ENCODE results near the gene SERPINA5.

The SERPINA5 gene

GRCh38 chr14:94555991-94556390 is 25.2 kb upstream of the SERPINA5 start:
- no peak for DNase-seq

GRCh38 chr14:94557327-94557726 is 23.9 kb upstream of the SERPINA5 start:
- no peak for DNase-seq

- no peak for DNase-seq
These were observed 22.4 kb upstream of the SERPINA5 start for GRCh38 chr14:94558842-94559241.

GRCh38 chr14:94559638-94560290 is 21.5 kb upstream of the SERPINA5 start:
- DNase-seq, result no peak

DNA sequence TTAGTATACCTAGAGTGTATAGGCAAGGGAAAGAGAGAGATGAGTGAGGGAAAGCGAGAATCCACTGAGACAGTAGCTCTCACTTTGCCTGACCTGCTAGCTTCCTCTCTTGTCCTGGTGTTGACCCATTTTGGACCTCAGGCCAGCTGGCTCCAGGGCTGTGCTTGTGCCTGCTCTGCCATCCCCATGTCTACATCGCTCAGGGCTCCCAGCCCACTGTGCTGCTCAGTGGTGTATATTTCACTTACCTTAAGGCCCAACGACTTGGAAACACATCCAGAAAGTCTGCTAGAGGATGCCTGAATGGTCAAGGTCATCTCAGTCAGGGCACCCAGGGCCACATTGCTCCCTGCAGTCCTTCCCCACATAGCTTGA is 20.9 kb upstream of the SERPINA5 start:
- no peak for DNase-seq

GRCh38 chr14:94560751-94561655 is 20.2 kb upstream of the SERPINA5 start, which contains the start of gene SERPINA4:
SERPINA4 (plus strand) TSS chr14:94561442; CDS start chr14:94563483, 2,041 bp downstream.
- DNase-seq, result no peak

- no peak for DNase-seq
These were observed 19.6 kb upstream of the SERPINA5 start for GRCh38 chr14:94561656-94562010.

GRCh38 chr14:94562022-94562421 is 19.2 kb upstream of the SERPINA5 start:
- DNase-seq, result no peak

DNA sequence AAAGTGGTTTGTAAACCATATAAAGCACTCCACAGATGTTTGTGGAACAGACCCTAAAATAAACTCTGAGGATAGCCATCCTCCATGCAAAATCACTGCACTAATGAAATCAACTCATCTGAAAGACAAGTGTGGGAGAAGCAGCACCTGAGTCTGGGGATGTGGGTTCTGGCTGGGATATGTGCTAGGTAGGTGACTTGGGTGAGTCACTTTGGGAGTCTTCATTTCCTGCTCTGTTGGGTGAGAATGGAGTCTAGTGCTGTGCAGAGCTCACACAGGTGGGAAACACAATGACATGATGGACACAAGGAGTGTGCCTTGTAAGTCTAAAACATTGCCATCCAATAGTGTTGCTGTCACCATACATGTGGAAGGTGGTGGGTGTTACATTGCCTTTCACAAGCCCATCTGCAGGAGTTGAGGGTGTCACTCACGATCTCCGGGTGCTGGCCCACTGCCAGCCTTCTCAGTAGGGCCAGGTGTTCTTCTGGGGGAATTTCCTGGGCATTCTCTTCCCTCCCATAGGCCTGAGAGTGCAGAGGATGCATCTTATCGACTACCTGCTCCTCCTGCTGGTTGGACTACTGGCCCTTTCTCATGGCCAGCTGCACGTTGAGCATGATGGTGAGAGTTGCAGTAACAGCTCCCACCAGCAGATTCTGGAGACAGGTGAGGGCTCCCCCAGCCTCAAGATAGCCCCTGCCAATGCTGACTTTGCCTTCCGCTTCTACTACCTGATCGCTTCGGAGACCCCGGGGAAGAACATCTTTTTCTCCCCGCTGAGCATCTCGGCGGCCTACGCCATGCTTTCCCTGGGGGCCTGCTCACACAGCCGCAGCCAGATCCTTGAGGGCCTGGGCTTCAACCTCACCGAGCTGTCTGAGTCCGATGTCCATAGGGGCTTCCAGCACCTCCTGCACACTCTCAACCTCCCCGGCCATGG is 18.0 kb upstream of the SERPINA5 start:
- DNase-seq, result no peak

DNA sequence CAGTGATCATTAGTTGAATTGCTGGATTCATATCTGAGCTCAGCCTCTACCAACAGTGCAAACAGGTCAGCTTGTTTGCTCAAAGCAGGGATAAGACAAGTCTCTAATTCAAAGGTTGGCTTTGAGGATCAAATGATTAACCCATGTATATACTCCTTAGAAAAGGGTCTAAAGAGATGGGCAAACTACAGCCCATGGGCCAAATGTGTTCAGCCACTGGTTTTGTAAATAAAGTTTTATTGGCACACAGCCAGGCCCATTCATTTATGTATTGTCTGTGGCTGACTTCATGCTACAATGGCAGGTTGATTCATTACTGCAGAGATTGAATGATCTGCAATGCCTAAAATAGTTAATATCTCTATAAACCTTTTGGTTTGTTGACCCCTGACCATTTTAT is 16.8 kb upstream of the SERPINA5 start:
- DNase-seq, result no peak

DNA sequence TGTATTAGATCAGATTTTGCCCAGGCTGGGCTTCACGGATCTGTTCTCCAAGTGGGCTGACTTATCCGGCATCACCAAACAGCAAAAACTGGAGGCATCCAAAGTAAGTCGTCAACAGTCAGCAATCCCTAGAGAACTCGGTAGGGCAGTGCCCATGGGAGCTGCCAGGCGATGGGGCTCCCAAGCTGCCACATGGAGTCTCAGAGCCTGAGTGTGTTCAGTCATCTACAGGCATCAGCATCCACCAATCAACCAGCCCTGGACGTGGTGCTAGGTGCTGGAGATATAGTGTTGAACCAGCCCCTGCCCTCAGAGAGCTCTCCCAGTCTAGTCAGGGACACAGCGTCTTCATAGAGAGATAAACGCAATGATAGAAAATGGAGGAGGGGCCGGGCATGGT is 13.0 kb upstream of the SERPINA5 start:
- no peak for DNase-seq

- no peak for DNase-seq
These were observed 11.7 kb upstream of the SERPINA5 start for GRCh38 chr14:94569381-94570001.

DNA sequence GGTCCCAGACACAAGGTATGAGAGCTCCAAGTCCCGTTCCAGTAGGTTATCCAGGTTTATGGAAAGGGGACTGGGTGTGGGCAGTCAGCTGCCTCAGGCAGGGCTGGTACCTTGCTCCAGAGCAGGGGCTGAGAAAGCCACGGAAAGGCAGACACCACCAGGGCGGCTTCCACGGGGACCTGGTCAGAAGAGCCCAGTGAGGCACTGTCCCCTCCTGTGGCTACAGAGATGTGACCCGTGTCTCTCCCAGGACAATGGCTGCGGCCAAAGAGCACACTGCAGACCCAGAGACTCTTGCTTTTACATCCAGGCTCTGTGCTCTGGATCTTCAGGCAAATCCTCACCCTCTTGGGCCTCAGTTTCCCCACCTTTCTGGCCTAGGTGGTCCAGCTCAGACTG is 11.2 kb upstream of the SERPINA5 start:
- no peak for DNase-seq

DNA sequence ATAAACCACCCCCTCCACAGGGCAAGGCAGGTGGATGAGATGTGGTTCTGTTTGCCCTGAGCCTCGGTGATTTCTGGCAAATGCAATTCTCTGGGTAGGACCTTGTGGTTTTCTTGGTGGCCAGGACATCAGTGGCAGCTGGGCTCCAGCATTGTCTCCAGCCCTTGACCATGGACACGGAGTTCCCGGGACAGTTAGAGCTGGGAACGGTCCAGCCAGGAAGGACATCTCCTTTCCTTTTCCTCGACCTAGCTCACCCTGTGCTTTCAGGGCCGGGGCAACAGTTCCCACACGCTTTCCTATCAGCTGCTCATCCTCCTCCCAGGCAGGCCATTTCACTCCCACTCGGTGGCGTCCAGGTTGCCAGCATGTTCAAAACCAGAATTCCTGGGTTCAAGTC is 10.8 kb upstream of the SERPINA5 start:
- DNase-seq, result no peak

GRCh38 chr14:94571395-94571794 is 9.8 kb upstream of the SERPINA5 start:
- DNase-seq, result no peak

- no peak for DNase-seq
These were observed 9.3 kb upstream of the SERPINA5 start for GRCh38 chr14:94571950-94572349.

DNA sequence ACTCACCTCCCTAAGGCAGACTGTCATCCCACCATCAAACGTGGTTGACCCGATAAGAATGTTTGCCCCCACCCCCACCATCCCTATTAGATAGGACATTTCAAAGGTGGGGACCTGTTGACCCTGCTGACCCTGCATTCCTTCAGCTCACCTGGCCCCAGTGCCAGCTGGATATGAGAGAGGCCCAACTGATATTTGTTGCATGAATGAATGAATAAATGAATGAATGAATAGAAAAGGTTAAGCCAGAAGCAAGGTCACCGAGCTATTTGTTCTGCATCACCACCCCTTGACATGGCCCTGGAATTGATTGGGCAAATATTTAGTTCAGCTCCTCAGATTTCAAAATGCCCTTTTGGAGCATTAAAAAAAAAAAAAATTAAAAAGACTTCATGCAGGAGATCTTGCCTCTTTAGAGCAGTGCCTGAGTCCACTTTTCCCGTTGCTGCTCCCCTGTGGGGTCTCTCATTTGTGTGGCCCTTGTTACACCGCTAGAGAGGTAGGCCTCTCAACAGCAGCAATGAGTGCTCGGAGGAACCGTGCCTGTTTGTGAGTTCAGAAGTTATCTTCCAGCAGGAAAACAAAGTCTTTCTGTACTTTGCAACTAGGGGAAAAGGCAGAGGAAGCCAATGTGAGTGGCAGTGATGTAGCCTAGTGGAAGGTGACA is 8.5 kb upstream of the SERPINA5 start:
- DNase-seq, result no peak

DNA sequence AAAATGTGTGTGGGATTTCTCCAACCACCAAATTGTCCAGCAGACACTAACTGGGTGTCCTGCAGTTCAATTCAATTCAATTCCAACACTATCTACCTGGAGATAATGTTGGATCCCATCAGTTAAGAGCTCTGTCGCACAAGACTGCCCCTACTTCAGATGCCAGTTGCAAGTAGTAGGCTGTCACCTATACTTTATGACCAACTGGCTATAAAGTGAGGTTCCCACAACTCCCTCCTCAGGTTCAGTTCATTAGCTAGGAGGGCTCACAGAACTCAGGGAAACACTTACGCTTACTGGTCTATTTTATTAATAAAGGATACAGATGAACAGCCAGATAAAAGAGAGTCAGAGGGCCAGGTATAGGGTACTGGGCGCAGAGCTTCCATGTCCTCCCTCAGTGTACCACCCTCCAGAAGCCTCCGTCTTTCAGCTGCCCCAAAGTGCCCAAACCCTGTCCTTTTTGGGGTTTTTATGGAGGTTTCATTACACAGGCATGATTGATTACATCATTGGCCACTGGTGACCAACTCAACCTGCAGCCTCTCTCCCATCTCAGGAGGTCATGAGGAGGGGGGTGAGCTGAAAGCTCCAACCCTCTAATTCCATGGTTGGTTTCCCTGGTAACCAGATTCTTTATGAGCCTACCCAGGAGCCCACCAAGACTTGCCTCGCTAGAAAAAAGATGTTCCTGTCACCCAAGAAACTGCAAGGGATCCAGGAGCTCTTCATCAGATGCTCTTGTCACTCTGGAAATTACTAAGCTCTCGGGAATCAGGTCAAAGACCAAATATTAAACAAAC is 7.5 kb upstream of the SERPINA5 start:
- no peak for DNase-seq

DNA sequence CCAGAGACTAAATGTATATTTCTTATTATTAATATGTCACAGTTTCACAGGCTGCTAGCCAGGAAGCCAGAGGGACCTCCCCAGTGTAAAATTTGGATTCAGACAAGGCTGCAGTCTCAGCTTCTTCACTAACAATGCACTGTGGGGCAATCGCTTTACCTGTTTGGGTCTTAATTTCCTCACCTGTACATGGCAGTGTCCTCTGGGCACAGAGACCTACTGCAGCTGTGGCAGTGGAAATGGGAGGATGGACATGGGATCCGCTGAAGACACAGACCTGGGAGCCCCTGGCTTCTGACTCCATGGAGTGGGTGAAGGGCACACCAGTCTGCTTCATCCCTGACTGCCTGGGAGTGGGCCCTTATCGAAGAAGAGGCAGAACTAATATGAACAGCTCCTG is 6.9 kb upstream of the SERPINA5 start:
- no peak for DNase-seq

- no peak for DNase-seq
These were observed 5.3 kb upstream of the SERPINA5 start for GRCh38 chr14:94575730-94576585.
